ENCODE measurements around the gene MBD6.

- TF ChIP-seq CTCF (IDR thresholded peaks at IDR 0.05 in 4 of 5, conservative IDR thresholded peaks at IDR 0.05 in 1 of 5) (no peak), POLR2A (IDR thresholded peaks at IDR 0.05) (no peak)
Observed at GRCh38 chr12:57497223-57498131, 25.1 kb upstream of the MBD6 start.
